ENCODE results near the gene TINCR. TPM values are rescaled to one million over a fixed set of nuclear protein-coding genes. Genes with fewer than 3 reads are reported as not detected.

Gene TINCR
- total RNA-seq, 1 experiment from 2014 or later: 0.17 TPM

DNA sequence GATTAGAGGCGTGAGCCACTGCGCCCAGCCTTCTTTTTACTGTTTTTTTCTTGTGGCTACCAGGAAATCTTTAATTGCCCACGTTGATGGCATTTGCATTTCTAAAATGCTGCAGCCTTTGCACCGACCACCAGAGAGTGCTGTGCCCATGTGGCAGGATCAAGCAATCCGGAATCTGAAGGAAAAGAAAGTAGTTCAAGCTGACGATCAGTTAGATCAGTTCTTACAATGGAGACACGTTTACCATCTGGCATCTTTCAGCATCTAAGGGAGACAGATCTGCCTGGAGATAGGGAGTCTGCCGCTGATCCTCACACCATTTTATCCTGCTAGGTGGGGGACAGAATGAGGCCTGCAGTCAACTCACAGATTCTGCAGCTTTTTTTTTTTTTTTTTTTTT lies 19.9 kb downstream of the TINCR start:
- Mint-ChIP-seq H3K4me3 (peak overlapping the region in 1 of 2 experiments; percentile 20; a peak in 2 of 5 replicates), H3K36me3 (ENCODE audit: insufficient read depth in 1 of 3, low read depth in 3 of 3) (no peaks in the 10 kb centered on the region), H3K9me3 (no peaks in the 10 kb centered on the region), H3K4me1 (peaks cover 3 to 23% of the 10 kb centered on the region in 2 experiments; a peak in 3 of 4 replicates), H3K27me3 (ENCODE audit: low read depth) (peaks cover 45% of the 10 kb centered on the region), H3K27ac (no peak overlapping the region; a peak in 2 of 7 replicates)
- Histone ChIP-seq H2BK5ac (ENCODE audit: insufficient read length, low read length) (no peak overlapping the region), H2AFZ (ENCODE audit: low read length) (no peak overlapping the region), H2BK20ac (ENCODE audit: low read depth, low read length, poor library complexity, severe bottlenecking) (no peak overlapping the region), H3K27me3 (ENCODE audit: insufficient read depth, low read length) (no peaks in the 10 kb centered on the region), H3T11ph (ENCODE audit: low read length) (no peak overlapping the region), H2BK120ac (ENCODE audit: low read depth, low read length, poor library complexity, severe bottlenecking) (no peak overlapping the region), H4K91ac (ENCODE audit: insufficient read length, low read depth, low read length) (no peak overlapping the region), H3K79me1 (ENCODE audit: insufficient read depth, low read depth, low read length, poor library complexity, severe bottlenecking) (no peaks in the 10 kb centered on the region), H3K23ac (ENCODE audit: insufficient read length, low read depth, low read length) (no peak overlapping the region), H2AK5ac (ENCODE audit: insufficient read length, low read length) (no peak overlapping the region), H3K9ac (ENCODE audit: extremely low read depth, insufficient read length, low read length) (no peak overlapping the region), H3K14ac (ENCODE audit: insufficient read depth, low read length) (no peak overlapping the region), H3K79me2 (ENCODE audit: insufficient read depth, low read length) (no peaks in the 10 kb centered on the region), H3K23me2 (ENCODE audit: insufficient read length, low read depth, low read length, poor library complexity, severe bottlenecking) (no peaks in the 10 kb centered on the region), H2BK12ac (ENCODE audit: insufficient read length, low read depth, low read length) (no peak overlapping the region), H3K4me2 (ENCODE audit: insufficient read depth, insufficient read length, low read length) (no peak overlapping the region), H3K4me1 (ENCODE audit: insufficient read depth, low read length) (no peaks in the 10 kb centered on the region), H4K8ac (replicated peaks; ENCODE audit: insufficient read length, low read depth, low read length) (no peak overlapping the region), H3K18ac (ENCODE audit: insufficient read length, low read depth, low read length) (no peak overlapping the region), H3K27ac (ENCODE audit: insufficient read length, low read depth, low read length) (no peak overlapping the region), H2BK15ac (ENCODE audit: low read depth, low read length) (no peak overlapping the region), H4K20me1 (ENCODE audit: control insufficient read depth, insufficient read depth, insufficient read length) (no peaks in the 10 kb centered on the region), H3K4ac (ENCODE audit: low read depth, low read length) (no peak overlapping the region), H4K5ac (ENCODE audit: insufficient read length, low read depth, low read length) (no peak overlapping the region), H3K56ac (ENCODE audit: insufficient read length, low read depth, low read length) (no peak overlapping the region), H3K9me3 (ENCODE audit: control insufficient read depth, low read depth, low read length) (no peaks in the 10 kb centered on the region)
- TF ChIP-seq, protein P1, sequence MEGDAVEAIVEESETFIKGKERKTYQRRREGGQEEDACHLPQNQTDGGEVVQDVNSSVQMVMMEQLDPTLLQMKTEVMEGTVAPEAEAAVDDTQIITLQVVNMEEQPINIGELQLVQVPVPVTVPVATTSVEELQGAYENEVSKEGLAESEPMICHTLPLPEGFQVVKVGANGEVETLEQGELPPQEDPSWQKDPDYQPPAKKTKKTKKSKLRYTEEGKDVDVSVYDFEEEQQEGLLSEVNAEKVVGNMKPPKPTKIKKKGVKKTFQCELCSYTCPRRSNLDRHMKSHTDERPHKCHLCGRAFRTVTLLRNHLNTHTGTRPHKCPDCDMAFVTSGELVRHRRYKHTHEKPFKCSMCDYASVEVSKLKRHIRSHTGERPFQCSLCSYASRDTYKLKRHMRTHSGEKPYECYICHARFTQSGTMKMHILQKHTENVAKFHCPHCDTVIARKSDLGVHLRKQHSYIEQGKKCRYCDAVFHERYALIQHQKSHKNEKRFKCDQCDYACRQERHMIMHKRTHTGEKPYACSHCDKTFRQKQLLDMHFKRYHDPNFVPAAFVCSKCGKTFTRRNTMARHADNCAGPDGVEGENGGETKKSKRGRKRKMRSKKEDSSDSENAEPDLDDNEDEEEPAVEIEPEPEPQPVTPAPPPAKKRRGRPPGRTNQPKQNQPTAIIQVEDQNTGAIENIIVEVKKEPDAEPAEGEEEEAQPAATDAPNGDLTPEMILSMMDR (conservative IDR thresholded peaks at IDR 0.05): peak; percentile 87
- DNase-seq: peak; percentile 70
- WGBS (ENCODE audit: extremely low coverage, insufficient read length, low lambda C conversion rate): no CpG with 5 or more reads among the region's 8 CpGs
